Heart left ventricle (tissue), 13 donors: ENCODE results near the gene IL10RB.
"Not testable (repeated sequence)": the region's sequence is repeated elsewhere in the genome, so short reads cannot be mapped to it uniquely, and the experiment has no call there.

Experiments
- CTCF ChIP-seq, 12 donors: fragments of 200-600 bp; sonication (generic) in 4 of 12; IDR thresholded peaks; one replicate each; pipeline versions ENCODE4 v1.5.0 to v1.8.0; 2018 to 2022; ENCODE audit warnings: antibody characterized with exemption in 12 of 12, mild to moderate bottlenecking in 5 of 12
- POLR2A ChIP-seq, 2 donors: fragments of 450-650 bp; IDR thresholded peaks; one replicate each; pipeline ENCODE4 v1.6.1; 2017; ENCODE audit warnings: antibody characterized with exemption in 2 of 2, mild to moderate bottlenecking in 2 of 2, moderate library complexity in 2 of 2
- donor health status: ischemic (EF 13 %, LVEDD 7.1; RV severe dilation, severe dysfunction).
- donor health status: DM: no; HTN: yes; CAD: no.
- donor health status: DM: no; HTN: no; CAD: no.
- donor health status: ischemic (EF 25% LVEDD 6.9; RV normal size, moderate dysfunction).
- donor health status: ischemic (EF 25% LVEDD 5.7; RV mildly dilated, moderate dysfunction).
- donor health status: ischemic (EF 35%, LVEDD 5.7; RV mildly dilated, moderate dysfunction).
- donor health status: nonischemic (EF 11% LVEDD 7.7; RV severe dilation, severe dysfunction).
- donor health status: DM: yes; HTN: yes; CAD: no.
- donor health status: PGD.
- donor health status: ischemic (EF 29% LVEDD 5.4; RV normal size, mild dysfunction).
- donor health status: nonischemic (EF 23%, LVEDD 6.1; RV moderate dilation, normal function).

- TF ChIP-seq CTCF, POLR2A (IDR thresholded peaks at IDR 0.05): not testable (repeated sequence)
Measured at GRCh38 chr21:33321005-33321404, 54.8 kb downstream of the IL10RB start.
